NCI-H345 treated with DMSO at 0.1 percent for 48 hours (cell line): ENCODE measurements around the gene PABPC3.

Experiments
- DNase-seq: peaks from one replicate; lab custom pipeline; 2025; ENCODE audit not compliant: unreplicated experiment; lab: John Stamatoyannopoulos, UW

The PABPC3 gene

GRCh38 chr13:25110956-25111584 lies 15.1 kb downstream of the PABPC3 start:
- no peak for DNase-seq

- DNase-seq: no peak
Measured at GRCh38 chr13:25111585-25111956, 15.6 kb downstream of the PABPC3 start.

GRCh38 chr13:25112695-25113255 lies 16.8 kb downstream of the PABPC3 start:
- DNase-seq: no peak

- DNase-seq: peak; percentile 67
Measured at GRCh38 chr13:25114220-25114619, 18.3 kb downstream of the PABPC3 start.

GRCh38 chr13:25116044-25116443 lies 20.1 kb downstream of the PABPC3 start:
- DNase-seq: no peak

GRCh38 chr13:25117312-25117711 lies 21.4 kb downstream of the PABPC3 start:
- no peak for DNase-seq

GRCh38 chr13:25118378-25118905 lies 22.5 kb downstream of the PABPC3 start:
- no peak for DNase-seq

GRCh38 chr13:25130944-25131343 lies 35.0 kb downstream of the PABPC3 start:
- DNase-seq: no peak

- DNase-seq: no peak
Measured at GRCh38 chr13:25131881-25132420, 36.0 kb downstream of the PABPC3 start.

GRCh38 chr13:25132751-25133390 lies 36.9 kb downstream of the PABPC3 start:
- no peak for DNase-seq

GRCh38 chr13:25135896-25136295 lies 40.0 kb downstream of the PABPC3 start:
- DNase-seq: no peak

- DNase-seq: no peak
Measured at GRCh38 chr13:25136880-25137787, 41.2 kb downstream of the PABPC3 start.

- no peak for DNase-seq
Measured at GRCh38 chr13:25137788-25138115, 41.8 kb downstream of the PABPC3 start.

GRCh38 chr13:25141042-25141441 lies 45.1 kb downstream of the PABPC3 start:
- DNase-seq: no peak

GRCh38 chr13:25143706-25144105 lies 47.8 kb downstream of the PABPC3 start:
- no peak for DNase-seq

- no peak for DNase-seq
Measured at GRCh38 chr13:25147638-25148401, 51.9 kb downstream of the PABPC3 start.

GRCh38 chr13:25148402-25148771 lies 52.5 kb downstream of the PABPC3 start:
- DNase-seq: no peak
